Right lobe of liver (tissue), 4 donors: Measurements from ENCODE around the gene TNFRSF19.

Source experiments
- POLR2A ChIP-seq: fragments of 450-650 bp; IDR thresholded peaks from one replicate; pipeline ENCODE4 v1.6.1; 2017; ENCODE audit warnings: antibody characterized with exemption, mild to moderate bottlenecking
- TF ChIP-seq, protein P1 (sequence below), 4 donors: fragments of 200-600 bp in 3 of 4; fragments of 450-650 bp in 1 of 4; IDR thresholded peaks; one replicate each; pipeline versions ENCODE4 v1.5.1 to v1.8.0; 2016 to 2022; ENCODE audit warnings: antibody characterized with exemption in 4 of 4, mild to moderate bottlenecking in 2 of 4
- donor health status: DM: no; HTN: no; CAD: no.
- donor health status: DM: no; HTN: no; CAD: no.
- donor health status: DM: no; HTN: yes; CAD: no.

- TF ChIP-seq, protein P1, sequence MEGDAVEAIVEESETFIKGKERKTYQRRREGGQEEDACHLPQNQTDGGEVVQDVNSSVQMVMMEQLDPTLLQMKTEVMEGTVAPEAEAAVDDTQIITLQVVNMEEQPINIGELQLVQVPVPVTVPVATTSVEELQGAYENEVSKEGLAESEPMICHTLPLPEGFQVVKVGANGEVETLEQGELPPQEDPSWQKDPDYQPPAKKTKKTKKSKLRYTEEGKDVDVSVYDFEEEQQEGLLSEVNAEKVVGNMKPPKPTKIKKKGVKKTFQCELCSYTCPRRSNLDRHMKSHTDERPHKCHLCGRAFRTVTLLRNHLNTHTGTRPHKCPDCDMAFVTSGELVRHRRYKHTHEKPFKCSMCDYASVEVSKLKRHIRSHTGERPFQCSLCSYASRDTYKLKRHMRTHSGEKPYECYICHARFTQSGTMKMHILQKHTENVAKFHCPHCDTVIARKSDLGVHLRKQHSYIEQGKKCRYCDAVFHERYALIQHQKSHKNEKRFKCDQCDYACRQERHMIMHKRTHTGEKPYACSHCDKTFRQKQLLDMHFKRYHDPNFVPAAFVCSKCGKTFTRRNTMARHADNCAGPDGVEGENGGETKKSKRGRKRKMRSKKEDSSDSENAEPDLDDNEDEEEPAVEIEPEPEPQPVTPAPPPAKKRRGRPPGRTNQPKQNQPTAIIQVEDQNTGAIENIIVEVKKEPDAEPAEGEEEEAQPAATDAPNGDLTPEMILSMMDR (IDR thresholded peaks at IDR 0.05): no peak
- no peak for TF ChIP-seq POLR2A
Measured at GRCh38 chr13:23687614-23688013, 117.4 kb downstream of the TNFRSF19 start.
